Keratinocyte (primary cell): Measurements from ENCODE around the gene TM2D3.

Source experiments
- CTCF ChIP-seq, 3 experiments: IDR thresholded peaks in 1 of 3; conservative IDR thresholded peaks in 1 of 3; optimal IDR thresholded peaks in 1 of 3; 2 replicates in 2 of 3; 3 replicates in 1 of 3; pipeline versions ENCODE3 to v1.5.1; 2011; ENCODE audit warnings: low read length in 3 of 3, mild to moderate bottlenecking in 3 of 3, moderate library complexity in 2 of 3, control low read depth in 1 of 3, inconsistent platforms in 1 of 3; ENCODE audit not compliant: insufficient read depth in 2 of 3; ENCODE audit errors: extremely low read depth in 1 of 3
- EZH2 ChIP-seq: IDR thresholded peaks from one replicate; pipeline ENCODE4 v1.6.1; 2012; ENCODE audit warnings: inconsistent platforms, mild to moderate bottlenecking, low read length, moderate library complexity

GRCh38 chr15:101641894-101642293, 10.3 kb downstream of the TM2D3 start:
- no peak for TF ChIP-seq CTCF (optimal IDR thresholded peaks at IDR 0.05 in 1 of 3, IDR thresholded peaks at IDR 0.05 in 1 of 3, conservative IDR thresholded peaks at IDR 0.05 in 1 of 3; ENCODE audit: extremely low read depth in 1 of 3, insufficient read depth in 2 of 3, low read length in 3 of 3)
- TF ChIP-seq EZH2: no peak
